T-cell (primary cell): ENCODE results near the gene HLCS. TPM values are rescaled to one million over a fixed set of nuclear protein-coding genes. Genes with fewer than 3 reads are reported as not detected.

Experiments used
- ATAC-seq, 4 experiments: fragments of 200-7000 bp in 3 of 4; fragments of 150-1000 bp in 1 of 4; cut with Tn5 transposase; replicated peaks in 1 of 4; 1 replicate in 3 of 4; 2 replicates in 1 of 4; pipeline ENCODE4 v1.10.0; 2021; ENCODE audit warnings: moderate library complexity in 3 of 4, mild to moderate bottlenecking in 2 of 4, moderate number of reproducible peaks in 1 of 4
- CTCF ChIA-PET, 2 donors: fragments of 300-600 bp; sonication (Branson Sonifier 250); formaldehyde crosslinking; loops; one replicate each; lab custom pipeline; 2022; ENCODE audit warnings: antibody characterized with exemption in 2 of 2; lab: Charles Lee
- POLR2A ChIA-PET, 2 donors: fragments of 300-600 bp; sonication (Branson Sonifier 250); formaldehyde crosslinking; loops; one replicate each; lab custom pipeline; 2022; ENCODE audit warnings: antibody characterized with exemption in 2 of 2; lab: Charles Lee
- DNase-seq, 35 experiments: peaks; one replicate each; pipeline versions ENCODE4 v3.0.0 to v3.0.0-alpha.2; 2013 to 2023
- H3K27ac ChIP-seq: one replicate; pipeline ENCODE4 v1.5.1; 2013; ENCODE audit warnings: low read length
- H3K27me3 ChIP-seq, 2 experiments: replicated peaks in 1 of 2; 1 replicate in 1 of 2; 2 replicates in 1 of 2; pipeline versions ENCODE4 v1.6.1 to v1.7.0; 2013; ENCODE audit warnings: low read length in 1 of 2, mixed read lengths in 1 of 2; ENCODE audit not compliant: control insufficient read depth in 2 of 2, insufficient read depth in 2 of 2; ENCODE audit errors: extremely low read depth in 1 of 2
- H3K36me3 ChIP-seq, 2 donors: 1 replicate in 1 of 2; 2 replicates in 1 of 2; pipeline versions ENCODE4 v1.6.1 to v1.7.0; 2013; ENCODE audit warnings: low read length in 1 of 2; ENCODE audit not compliant: control insufficient read depth in 2 of 2, insufficient read depth in 1 of 2; ENCODE audit errors: extremely low read depth in 1 of 2
- H3K4me1 ChIP-seq, 2 experiments: 1 replicate in 1 of 2; 2 replicates in 1 of 2; pipeline versions ENCODE4 v1.6.1 to v1.7.0; 2013; ENCODE audit warnings: low read length in 2 of 2, mixed read lengths in 1 of 2; ENCODE audit not compliant: insufficient read depth in 2 of 2, control insufficient read depth in 1 of 2; ENCODE audit errors: extremely low read depth in 1 of 2
- H3K4me3 ChIP-seq, 2 donors: 1 replicate in 1 of 2; 2 replicates in 1 of 2; pipeline versions ENCODE4 v1.5.1 to v1.7.0; 2013; ENCODE audit warnings: mild to moderate bottlenecking in 2 of 2, low read length in 1 of 2, moderate library complexity in 1 of 2; ENCODE audit not compliant: control insufficient read depth in 1 of 2; ENCODE audit errors: extremely low read depth in 1 of 2
- H3K9me3 ChIP-seq: 2 replicates; pipeline ENCODE4 v1.7.0; 2013
- H3K27ac Mint-ChIP-seq, 2 donors: one replicate each; pipeline ENCODE4 v1.8.0; 2020 to 2021; ENCODE audit warnings: mild to moderate bottlenecking in 2 of 2, mixed read lengths in 2 of 2
- H3K27me3 Mint-ChIP-seq, 2 donors: one replicate each; pipeline ENCODE4 v1.8.0; 2021 to 2022; ENCODE audit warnings: mixed read lengths in 2 of 2
- H3K36me3 Mint-ChIP-seq: one replicate; pipeline ENCODE4 v1.8.0; 2021; ENCODE audit warnings: mixed read lengths
- H3K4me1 Mint-ChIP-seq, 3 donors: one replicate each; pipeline ENCODE4 v1.8.0; 2020 to 2022; ENCODE audit warnings: mixed read lengths in 3 of 3, mild to moderate bottlenecking in 1 of 3
- H3K4me3 Mint-ChIP-seq, 3 donors: one replicate each; pipeline ENCODE4 v1.8.0; 2020 to 2022; ENCODE audit warnings: mild to moderate bottlenecking in 3 of 3, mixed read lengths in 3 of 3, moderate library complexity in 3 of 3
- H3K9me3 Mint-ChIP-seq, 3 donors: one replicate each; pipeline ENCODE4 v1.8.0; 2020 to 2022; ENCODE audit warnings: mixed read lengths in 3 of 3
- WGBS: methylation state at CpG from one replicate; pipeline ENCODE4 v1.1.5; 2013; ENCODE audit warnings: missing lambda C conversion rate; ENCODE audit not compliant: insufficient coverage; 5-methylcytosine and 5-hydroxymethylcytosine counted together
- total RNA-seq, 35 experiments: library from RNA in 6 of 35; stranded (reverse) in 6 of 35; fragments of 120-200 nt in 1 of 35; gene quantifications; one replicate each; pipeline versions ENCODE4 v1.2.1 to v1.2.4 and lab custom pipeline; 2013 to 2026

HLCS gene
- total RNA-seq, 5 donors from 2014 or later (not counting 1 experiment from before 2014, with no cell fraction given): 13.0 to 15.6 (median 13.8) TPM

- H3K36me3 Mint-ChIP-seq: peaks cover 57% of the 10 kb centered on the region
- Histone ChIP-seq H3K4me3 (no peak overlapping the region), H3K36me3 (no peaks in the 10 kb centered on the region), H3K9me3 (no peaks in the 10 kb centered on the region), H3K27ac (no peak overlapping the region), H3K4me1 (no peaks in the 10 kb centered on the region), H3K27me3 (no peaks in the 10 kb centered on the region)
- no peaks in the 10 kb centered on the region for H3K27me3 Mint-ChIP-seq
- 40% methylated on average over 1 of the region's 4 CpGs for WGBS
- no peak for DNase-seq
- no peaks in the 10 kb centered on the region for H3K4me1 Mint-ChIP-seq
- no peaks in the 10 kb centered on the region for H3K9me3 Mint-ChIP-seq
- H3K4me3 Mint-ChIP-seq: no peak overlapping the region
- POLR2A ChIA-PET: no interaction called here
- CTCF ChIA-PET: no interaction called here
- no peak for ATAC-seq
- H3K27ac Mint-ChIP-seq: no peak overlapping the region
Measured at GRCh38 chr21:36765229-36765628, 201.2 kb downstream of the HLCS start.

- Histone ChIP-seq H3K27me3 (no peaks in the 10 kb centered on the region), H3K4me1 (no peaks in the 10 kb centered on the region), H3K4me3 (no peak overlapping the region), H3K9me3 (no peaks in the 10 kb centered on the region), H3K36me3 (peaks cover 0 to 5% of the 10 kb centered on the region in 2 donors), H3K27ac (no peak overlapping the region)
- POLR2A ChIA-PET: no interaction called here
- H3K9me3 Mint-ChIP-seq: no peaks in the 10 kb centered on the region
- ATAC-seq (no peak), DNase-seq (no peak)
- H3K27me3 Mint-ChIP-seq: no peaks in the 10 kb centered on the region
- no peak overlapping the region for H3K4me3 Mint-ChIP-seq
- no peaks in the 10 kb centered on the region for H3K4me1 Mint-ChIP-seq
- WGBS: 71% methylated on average over 1 of the region's 6 CpGs
- CTCF ChIA-PET: no interaction called here
- H3K36me3 Mint-ChIP-seq: peaks cover 67% of the 10 kb centered on the region
- H3K27ac Mint-ChIP-seq: no peak overlapping the region
Measured at GRCh38 chr21:36763305-36763704, 203.2 kb downstream of the HLCS start.

GRCh38 chr21:36762642-36763041 is 203.8 kb downstream of the HLCS start:
- H3K27ac ChIP-seq: no peak overlapping the region
- no peaks in the 10 kb centered on the region for H3K9me3 Mint-ChIP-seq
- H3K27me3 ChIP-seq: no peaks in the 10 kb centered on the region
- ChIA-PET CTCF (no interaction called here), POLR2A (interaction anchor here in 1 of 2 donors (0.6 kb wide), 1 partner anchor 1306 kb away, joined by 3 read pairs; no protein-coding TSS in a partner anchor)
- no peaks in the 10 kb centered on the region for H3K27me3 Mint-ChIP-seq
- H3K4me1 Mint-ChIP-seq: no peaks in the 10 kb centered on the region
- ATAC-seq: no peak
- DNase-seq: no peak
- no CpG with 5 or more reads among the region's 9 CpGs for WGBS
- peaks cover 63% of the 10 kb centered on the region for H3K36me3 Mint-ChIP-seq
- no peak overlapping the region for H3K4me3 Mint-ChIP-seq
- H3K9me3 ChIP-seq: no peaks in the 10 kb centered on the region
- peaks cover 0 to 7% of the 10 kb centered on the region in 2 donors for H3K36me3 ChIP-seq
- H3K27ac Mint-ChIP-seq: no peak overlapping the region
- no peaks in the 10 kb centered on the region for H3K4me1 ChIP-seq
- H3K4me3 ChIP-seq: no peak overlapping the region

GRCh38 chr21:36761685-36762084 is 204.8 kb downstream of the HLCS start:
- H3K4me1 Mint-ChIP-seq: no peaks in the 10 kb centered on the region
- no peaks in the 10 kb centered on the region for H3K27me3 Mint-ChIP-seq
- H3K4me3 ChIP-seq: no peak overlapping the region
- H3K36me3 Mint-ChIP-seq: peaks cover 57% of the 10 kb centered on the region
- DNase-seq (no peak), ATAC-seq (no peak)
- H3K4me1 ChIP-seq: no peaks in the 10 kb centered on the region
- H3K9me3 Mint-ChIP-seq: no peaks in the 10 kb centered on the region
- H3K9me3 ChIP-seq: no peaks in the 10 kb centered on the region
- H3K4me3 Mint-ChIP-seq: no peak overlapping the region
- H3K27me3 ChIP-seq: no peaks in the 10 kb centered on the region
- H3K36me3 ChIP-seq: peaks cover 0 to 9% of the 10 kb centered on the region in 2 donors
- POLR2A ChIA-PET: no interaction called here
- no peak overlapping the region for H3K27ac Mint-ChIP-seq
- CTCF ChIA-PET: no interaction called here
- WGBS: 64% methylated on average over 10 of the region's 11 CpGs
- no peak overlapping the region for H3K27ac ChIP-seq

DNA sequence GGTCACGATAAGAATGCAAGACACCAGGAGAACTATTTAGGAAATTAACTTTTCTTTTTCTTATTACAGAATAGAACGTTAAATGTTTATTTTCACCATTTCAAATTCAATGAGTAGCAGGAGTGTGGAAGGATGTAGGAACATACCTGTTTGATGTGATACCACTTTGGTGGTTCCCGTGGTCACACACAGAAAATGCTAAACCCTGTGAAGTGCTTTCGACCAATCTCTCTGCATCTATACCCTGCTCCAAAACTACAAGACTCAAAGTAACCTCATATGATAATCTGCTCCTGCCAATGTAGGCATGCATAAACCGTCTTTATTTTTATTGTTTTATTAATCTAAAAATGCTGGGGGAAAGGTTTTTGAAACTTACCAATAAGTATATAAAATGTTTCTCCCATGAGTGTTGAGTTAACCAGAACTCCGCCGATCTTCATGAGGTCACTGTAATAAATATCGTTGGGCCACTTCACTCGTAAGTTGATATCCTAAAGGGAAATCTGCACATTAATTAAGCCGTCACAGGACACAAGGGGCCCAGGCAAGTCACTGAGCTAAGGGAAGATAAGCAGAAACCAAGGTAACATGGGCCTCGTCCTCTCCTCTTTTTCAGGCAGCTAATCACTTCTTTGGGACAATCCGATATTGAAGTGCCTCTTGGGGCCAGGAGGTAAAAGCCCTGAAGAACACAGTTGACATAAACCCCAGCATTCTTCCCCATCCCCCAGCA is 207.0 kb downstream of the HLCS start:
- Histone ChIP-seq H3K9me3 (no peaks in the 10 kb centered on the region), H3K27me3 (no peaks in the 10 kb centered on the region), H3K4me1 (no peaks in the 10 kb centered on the region), H3K27ac (no peak overlapping the region), H3K4me3 (no peak overlapping the region), H3K36me3 (peaks cover 0 to 14% of the 10 kb centered on the region in 2 donors)
- Mint-ChIP-seq H3K9me3 (no peaks in the 10 kb centered on the region), H3K4me1 (no peaks in the 10 kb centered on the region), H3K4me3 (no peak overlapping the region), H3K27me3 (no peaks in the 10 kb centered on the region), H3K36me3 (peaks cover 57% of the 10 kb centered on the region), H3K27ac (no peak overlapping the region)
- WGBS: 91% methylated on average over 4 of the region's 12 CpGs
- DNase-seq (no peak), ATAC-seq (no peak)
- ChIA-PET CTCF (no interaction called here), POLR2A (no interaction called here)

DNA sequence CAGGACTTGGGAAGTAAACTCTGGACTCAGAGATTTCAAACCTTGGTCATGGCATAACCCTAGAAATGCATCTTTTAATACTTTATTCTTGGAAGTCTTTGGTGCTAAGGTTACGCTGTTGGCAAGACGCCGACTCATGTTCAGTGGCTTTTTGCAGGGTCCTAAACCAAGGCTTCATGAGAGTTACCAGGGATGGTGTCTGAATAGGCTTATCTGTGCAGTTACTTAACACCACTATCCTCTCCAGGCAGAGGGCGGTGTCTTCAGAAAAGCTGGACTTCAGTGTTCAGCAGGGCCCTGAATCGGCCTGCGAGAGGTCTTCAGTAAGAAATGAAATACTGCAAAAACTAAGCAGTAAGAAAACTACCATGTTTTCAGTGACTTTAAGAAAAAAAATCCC is 209.3 kb downstream of the HLCS start:
- Mint-ChIP-seq H3K27ac (no peak overlapping the region), H3K4me3 (no peak overlapping the region), H3K36me3 (peaks cover 66% of the 10 kb centered on the region), H3K9me3 (no peaks in the 10 kb centered on the region), H3K4me1 (no peaks in the 10 kb centered on the region), H3K27me3 (no peaks in the 10 kb centered on the region)
- no peaks in the 10 kb centered on the region for H3K9me3 ChIP-seq
- ATAC-seq (no peak), DNase-seq (no peak)
- peaks cover 0 to 17% of the 10 kb centered on the region in 2 donors for H3K36me3 ChIP-seq
- CTCF ChIA-PET: no interaction called here
- no peaks in the 10 kb centered on the region for H3K4me1 ChIP-seq
- no peak overlapping the region for H3K4me3 ChIP-seq
- POLR2A ChIA-PET: no interaction called here
- no peaks in the 10 kb centered on the region for H3K27me3 ChIP-seq
- no peak overlapping the region for H3K27ac ChIP-seq
- no CpG with 5 or more reads among the region's 6 CpGs for WGBS
